Type B pancreatic cell (in vitro differentiated cells): ENCODE results near the gene MCM3AP. TPM values are rescaled to one million over a fixed set of nuclear protein-coding genes. Genes with fewer than 3 reads are reported as not detected.

Experiments used
- DNase-seq: peaks from one replicate; pipeline ENCODE4 v3.0.0; 2021; ENCODE audit warnings: mixed read lengths; ENCODE audit not compliant: unreplicated experiment; ENCODE audit errors: extremely low spot score
- H3K27ac Mint-ChIP-seq: 2 replicates; pipeline ENCODE4 v1.8.0; 2021; ENCODE audit warnings: mild to moderate bottlenecking, mixed read lengths
- H3K27me3 Mint-ChIP-seq: 2 replicates; pipeline ENCODE4 v1.8.0; 2021; ENCODE audit warnings: mixed read lengths
- H3K36me3 Mint-ChIP-seq: 2 replicates; pipeline ENCODE4 v1.8.0; 2021; ENCODE audit warnings: mixed read lengths
- H3K4me1 Mint-ChIP-seq: one replicate; pipeline ENCODE4 v1.8.0; 2021; ENCODE audit warnings: mixed read lengths; ENCODE audit not compliant: unreplicated experiment
- H3K4me3 Mint-ChIP-seq: 2 replicates; pipeline ENCODE4 v1.8.0; 2021; ENCODE audit warnings: mild to moderate bottlenecking, mixed read lengths
- H3K9me3 Mint-ChIP-seq: 2 replicates; pipeline ENCODE4 v1.8.0; 2021; ENCODE audit warnings: mixed read lengths
- total RNA-seq: library from RNA; stranded (reverse); gene quantifications from 2 replicates; pipeline ENCODE4 v1.2.1, GENCODE V29; 2021; ENCODE audit warnings: low replicate concordance
- TF ChIP-seq, protein P1 (sequence below): fragments of 200-600 bp; sonication (generic); conservative IDR thresholded peaks from 2 replicates; pipeline ENCODE4 v1.5.0; 2021; ENCODE audit warnings: antibody characterized with exemption, mild to moderate bottlenecking

The MCM3AP gene
- total RNA-seq, 1 donor from 2014 or later, result 120 TPM

DNA sequence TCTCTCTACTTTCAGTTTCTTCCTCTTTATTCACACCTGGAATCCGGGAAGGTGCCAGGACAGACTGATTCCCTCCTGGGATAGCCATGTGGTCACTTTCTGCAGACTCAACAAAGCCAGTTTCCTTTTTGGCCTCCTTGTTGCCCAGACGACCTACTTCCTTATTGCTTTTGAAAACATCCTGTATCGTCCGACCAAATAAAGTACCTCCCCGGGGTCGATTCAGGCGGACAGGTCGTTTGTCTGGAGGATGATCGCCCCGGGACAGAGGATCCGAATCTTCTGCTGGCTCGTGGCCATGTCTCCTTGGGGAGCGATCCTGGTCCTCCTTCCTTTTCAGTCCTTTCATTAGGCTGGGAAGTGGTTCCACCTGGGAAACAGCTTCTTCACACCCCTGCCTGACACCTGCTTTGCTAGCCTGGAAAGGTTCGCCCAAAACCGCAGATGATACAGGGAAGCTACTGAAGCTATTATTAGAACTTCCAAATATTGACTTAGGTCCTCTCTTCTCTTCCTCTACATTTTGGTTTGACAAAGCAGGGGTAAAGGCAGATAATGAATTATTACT, 1.2 kb downstream of the MCM3AP start:
- peaks cover 5% of the 10 kb centered on the region for H3K9me3 Mint-ChIP-seq
- peak overlapping the region; percentile 76 for H3K4me3 Mint-ChIP-seq

DNA sequence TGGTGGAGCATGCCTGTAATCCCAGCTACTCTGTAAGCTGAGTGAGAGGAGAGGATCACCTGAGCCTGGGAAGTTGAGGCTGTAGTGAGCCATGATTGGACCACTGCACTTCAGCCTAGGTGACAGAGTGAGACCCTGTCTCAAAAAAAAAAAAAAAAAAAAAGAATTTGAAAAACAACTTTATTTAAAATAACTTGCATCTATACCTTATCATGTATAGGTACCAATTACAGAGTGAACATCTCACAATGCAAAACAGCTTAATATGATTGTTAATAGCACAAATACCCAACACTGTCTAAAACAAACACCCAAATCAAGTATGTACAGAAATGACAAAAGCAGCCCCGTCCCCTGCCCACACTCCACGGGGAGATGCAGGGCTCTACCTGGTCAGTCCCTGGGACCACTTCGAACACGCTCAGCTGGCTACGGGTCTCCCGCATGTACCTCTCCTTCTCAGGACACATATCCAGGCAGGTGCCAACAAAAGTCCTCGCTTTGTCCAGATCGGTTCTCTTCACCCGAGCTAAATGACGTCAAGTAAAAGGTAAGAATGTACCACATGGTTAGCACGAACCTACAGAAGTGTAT, 10.5 kb downstream of the MCM3AP start:
- Mint-ChIP-seq H3K27me3 (no peaks in the 10 kb centered on the region), H3K4me3 (no peak overlapping the region), H3K9me3 (no peaks in the 10 kb centered on the region), H3K36me3 (peaks cover 24% of the 10 kb centered on the region), H3K27ac (no peak overlapping the region), H3K4me1 (no peaks in the 10 kb centered on the region)
- no peak for DNase-seq
- TF ChIP-seq, protein P1, sequence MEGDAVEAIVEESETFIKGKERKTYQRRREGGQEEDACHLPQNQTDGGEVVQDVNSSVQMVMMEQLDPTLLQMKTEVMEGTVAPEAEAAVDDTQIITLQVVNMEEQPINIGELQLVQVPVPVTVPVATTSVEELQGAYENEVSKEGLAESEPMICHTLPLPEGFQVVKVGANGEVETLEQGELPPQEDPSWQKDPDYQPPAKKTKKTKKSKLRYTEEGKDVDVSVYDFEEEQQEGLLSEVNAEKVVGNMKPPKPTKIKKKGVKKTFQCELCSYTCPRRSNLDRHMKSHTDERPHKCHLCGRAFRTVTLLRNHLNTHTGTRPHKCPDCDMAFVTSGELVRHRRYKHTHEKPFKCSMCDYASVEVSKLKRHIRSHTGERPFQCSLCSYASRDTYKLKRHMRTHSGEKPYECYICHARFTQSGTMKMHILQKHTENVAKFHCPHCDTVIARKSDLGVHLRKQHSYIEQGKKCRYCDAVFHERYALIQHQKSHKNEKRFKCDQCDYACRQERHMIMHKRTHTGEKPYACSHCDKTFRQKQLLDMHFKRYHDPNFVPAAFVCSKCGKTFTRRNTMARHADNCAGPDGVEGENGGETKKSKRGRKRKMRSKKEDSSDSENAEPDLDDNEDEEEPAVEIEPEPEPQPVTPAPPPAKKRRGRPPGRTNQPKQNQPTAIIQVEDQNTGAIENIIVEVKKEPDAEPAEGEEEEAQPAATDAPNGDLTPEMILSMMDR, result no peak

More for the DNA sequence above, 1.2 kb downstream of the MCM3AP start:
- Mint-ChIP-seq H3K36me3 (peaks cover 28% of the 10 kb centered on the region), H3K27ac (peak overlapping the region; percentile 46), H3K27me3 (no peaks in the 10 kb centered on the region), H3K4me1 (peaks cover 24% of the 10 kb centered on the region)
- DNase-seq, result no peak
- TF ChIP-seq, protein P1, result no peak

DNA sequence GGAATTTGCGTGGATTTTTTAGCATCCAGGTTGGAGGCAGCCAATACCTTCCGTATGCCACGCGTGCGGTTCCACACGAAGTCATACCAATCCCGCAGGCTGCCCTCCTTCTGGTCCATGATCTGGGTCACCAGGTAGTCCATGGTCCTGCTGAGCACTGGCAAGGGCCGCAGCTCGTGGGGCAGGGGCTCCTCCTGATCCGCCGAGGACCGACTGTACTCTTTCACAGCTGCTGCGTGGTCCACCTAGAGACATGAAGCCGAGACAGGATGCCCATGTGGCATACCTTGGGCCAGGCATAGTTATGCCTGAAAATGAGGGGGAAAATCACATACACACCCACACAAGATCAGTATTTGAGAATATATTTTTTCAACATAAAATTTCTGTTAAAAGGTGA, 12.1 kb downstream of the MCM3AP start:
- TF ChIP-seq, protein P1, result no peak
- no peak for DNase-seq
- Mint-ChIP-seq H3K27ac (no peak overlapping the region), H3K27me3 (no peaks in the 10 kb centered on the region), H3K4me1 (no peaks in the 10 kb centered on the region), H3K4me3 (no peak overlapping the region), H3K9me3 (no peaks in the 10 kb centered on the region), H3K36me3 (peaks cover 23% of the 10 kb centered on the region)

DNA sequence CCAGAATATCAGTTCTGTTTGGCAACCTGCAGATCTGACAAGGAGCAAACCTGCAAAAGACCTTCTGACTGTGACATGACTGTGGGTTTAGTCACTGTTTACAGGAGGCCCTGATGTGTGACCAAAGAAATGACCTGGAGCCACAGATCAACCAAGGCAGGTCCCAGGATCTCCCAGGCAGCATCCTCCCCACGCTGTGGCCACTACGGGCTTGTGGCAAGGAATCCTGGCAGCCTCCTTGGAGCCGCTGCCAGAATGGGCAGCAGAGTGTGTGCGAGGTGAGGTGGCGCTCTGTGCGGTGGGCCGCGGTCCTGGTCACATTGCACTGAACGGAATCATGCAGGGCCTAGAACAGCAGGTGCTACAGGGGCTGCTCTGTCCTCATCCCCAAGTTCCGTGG, 15.9 kb downstream of the MCM3AP start:
- Mint-ChIP-seq H3K4me1 (no peaks in the 10 kb centered on the region), H3K9me3 (no peaks in the 10 kb centered on the region), H3K27me3 (no peaks in the 10 kb centered on the region), H3K4me3 (no peak overlapping the region), H3K36me3 (peaks cover 20% of the 10 kb centered on the region), H3K27ac (no peak overlapping the region)
- DNase-seq, result no peak
- TF ChIP-seq, protein P1, result no peak

DNA sequence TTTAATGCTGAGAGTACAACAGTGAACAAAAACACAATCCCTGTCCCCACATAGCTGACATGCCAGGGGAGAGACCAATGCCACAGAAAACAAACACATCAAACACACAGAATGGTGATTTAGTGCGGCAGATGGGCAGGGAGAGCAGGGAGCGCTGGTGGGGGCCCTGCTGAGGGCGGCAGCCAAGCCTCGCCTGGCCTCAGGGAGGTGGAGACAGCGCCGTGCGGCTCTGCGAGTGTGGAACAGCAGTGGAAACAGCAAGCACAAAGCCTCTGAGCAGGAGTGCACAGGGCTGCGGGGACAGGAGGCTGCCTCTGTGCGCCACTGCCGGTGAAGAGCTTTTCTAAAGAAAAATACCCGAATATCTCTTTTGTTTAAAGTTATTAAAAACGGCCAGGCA, 17.0 kb downstream of the MCM3AP start:
- no peak overlapping the region for H3K27ac Mint-ChIP-seq
- peaks cover 16% of the 10 kb centered on the region for H3K36me3 Mint-ChIP-seq
- no peaks in the 10 kb centered on the region for H3K4me1 Mint-ChIP-seq
- no peak overlapping the region for H3K4me3 Mint-ChIP-seq
- TF ChIP-seq, protein P1, result no peak
- no peaks in the 10 kb centered on the region for H3K9me3 Mint-ChIP-seq
- no peaks in the 10 kb centered on the region for H3K27me3 Mint-ChIP-seq
- no peak for DNase-seq
